Immature natural killer cell (primary cell): ENCODE measurements around the gene DIPK1B. TPM values are rescaled to one million over a fixed set of nuclear protein-coding genes. Genes with fewer than 3 reads are reported as not detected.
A peak's percentile ranks its signal among the peaks of the same experiment; 100 is the strongest.
"Not testable (repeated sequence)": the region's sequence is repeated elsewhere in the genome, so short reads cannot be mapped to it uniquely, and the experiment has no call there.

Experiments used
- DNase-seq, 3 donors: peaks; one replicate each; pipeline ENCODE4 v3.0.0; 2022; ENCODE audit warnings: mixed read lengths in 1 of 3
- H3K27ac Mint-ChIP-seq, 6 donors: one replicate each; pipeline ENCODE4 v1.8.0; 2020; ENCODE audit warnings: mixed read lengths in 6 of 6, mild to moderate bottlenecking in 5 of 6, inconsistent platforms in 4 of 6, moderate library complexity in 3 of 6
- H3K27me3 Mint-ChIP-seq, 3 donors: one replicate each; pipeline ENCODE4 v1.8.0; 2020 to 2021; ENCODE audit warnings: low read depth in 3 of 3, mild to moderate bottlenecking in 3 of 3, mixed read lengths in 3 of 3, moderate library complexity in 3 of 3, inconsistent platforms in 1 of 3
- H3K36me3 Mint-ChIP-seq, 3 donors: one replicate each; pipeline ENCODE4 v1.8.0; 2020; ENCODE audit warnings: mixed read lengths in 3 of 3, inconsistent platforms in 2 of 3, mild to moderate bottlenecking in 2 of 3
- H3K4me1 Mint-ChIP-seq, 2 donors: one replicate each; pipeline ENCODE4 v1.8.0; 2020; ENCODE audit warnings: inconsistent platforms in 2 of 2, mild to moderate bottlenecking in 2 of 2, mixed read lengths in 2 of 2, moderate library complexity in 1 of 2
- H3K4me3 Mint-ChIP-seq, 5 donors: one replicate each; pipeline ENCODE4 v1.8.0; 2020; ENCODE audit warnings: mild to moderate bottlenecking in 5 of 5, mixed read lengths in 5 of 5, inconsistent platforms in 3 of 5, moderate library complexity in 3 of 5
- H3K9me3 Mint-ChIP-seq, 6 donors: one replicate each; pipeline ENCODE4 v1.8.0; 2020; ENCODE audit warnings: mild to moderate bottlenecking in 6 of 6, mixed read lengths in 6 of 6, inconsistent platforms in 4 of 6, moderate library complexity in 3 of 6
- polyA plus RNA-seq, 3 donors: library from polyadenylated mRNA; unstranded; fragments of 300-500 nt; fragmentation: Illumina TruSeq; gene quantifications; one replicate each; pipeline ENCODE4 v1.2.3, GENCODE V29; 2021

DIPK1B gene
- polyA plus RNA-seq, 3 donors from 2014 or later = 0.19 TPM; not detected in 2

- no peak for DNase-seq
- no peaks in the 10 kb centered on the region for H3K36me3 Mint-ChIP-seq
- H3K4me1 Mint-ChIP-seq = peaks cover 5 to 6% of the 10 kb centered on the region in 2 donors
- no peak overlapping the region for H3K4me3 Mint-ChIP-seq
- peaks cover 11 to 14% (median 14%) of the 10 kb centered on the region in 3 donors for H3K27me3 Mint-ChIP-seq
- H3K27ac Mint-ChIP-seq = no peak overlapping the region
- no peaks in the 10 kb centered on the region for H3K9me3 Mint-ChIP-seq
Measured at GRCh38 chr9:136707011-136707410, 5.4 kb upstream of the DIPK1B start.

DNA sequence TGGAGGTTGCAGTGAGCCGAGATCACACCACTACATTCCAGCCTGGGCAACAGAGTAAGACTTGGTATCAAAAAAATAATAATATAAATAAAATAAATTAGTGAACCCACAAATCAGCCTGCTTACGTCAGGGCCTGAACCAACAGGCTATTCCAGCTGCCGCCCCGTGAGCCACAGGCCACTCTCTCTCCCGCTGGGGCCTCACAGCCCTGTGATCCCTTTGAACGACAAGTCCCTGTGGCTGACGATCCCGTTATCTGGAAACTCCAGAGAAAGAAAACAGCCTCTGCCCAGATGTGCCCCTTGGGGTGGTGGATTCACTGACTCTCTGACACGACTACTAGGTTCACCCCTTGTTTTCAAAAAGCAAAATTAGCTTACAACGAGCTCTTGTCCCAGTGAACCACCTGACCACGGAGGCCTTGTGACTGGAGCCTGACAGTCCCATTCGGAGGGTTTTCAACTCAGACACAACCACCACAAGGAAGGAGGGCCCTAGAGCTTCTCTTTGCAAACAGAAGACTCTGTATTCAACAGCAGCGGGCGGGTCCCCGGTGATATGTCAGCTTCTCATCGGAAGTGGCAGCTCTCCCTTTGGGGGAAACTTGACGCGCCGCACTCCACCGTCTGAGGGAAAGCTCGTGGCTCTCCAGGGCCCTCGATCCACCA, 4.4 kb upstream of the DIPK1B start:
- no peak overlapping the region for H3K4me3 Mint-ChIP-seq
- no peak overlapping the region for H3K27ac Mint-ChIP-seq
- peaks cover 8 to 14% (median 10%) of the 10 kb centered on the region in 3 donors for H3K27me3 Mint-ChIP-seq

GRCh38 chr9:136709454-136710109, 2.8 kb upstream of the DIPK1B start:
- no peak for DNase-seq
- no peaks in the 10 kb centered on the region for H3K9me3 Mint-ChIP-seq
- peaks cover 3 to 6% of the 10 kb centered on the region in 2 donors for H3K4me1 Mint-ChIP-seq
- H3K36me3 Mint-ChIP-seq = no peaks in the 10 kb centered on the region
- peaks cover 8 to 12% (median 10%) of the 10 kb centered on the region in 3 donors for H3K27me3 Mint-ChIP-seq
- H3K27ac Mint-ChIP-seq = no peak overlapping the region
- H3K4me3 Mint-ChIP-seq = no peak overlapping the region

More for the DNA sequence above, 4.4 kb upstream of the DIPK1B start:
- no peak for DNase-seq
- H3K4me1 Mint-ChIP-seq = peaks cover 5 to 6% of the 10 kb centered on the region in 2 donors
- H3K9me3 Mint-ChIP-seq = no peaks in the 10 kb centered on the region
- no peaks in the 10 kb centered on the region for H3K36me3 Mint-ChIP-seq

GRCh38 chr9:136710543-136710942, 1.8 kb upstream of the DIPK1B start:
- H3K27me3 Mint-ChIP-seq = peaks cover 8 to 10% (median 10%) of the 10 kb centered on the region in 3 donors
- no peaks in the 10 kb centered on the region for H3K36me3 Mint-ChIP-seq
- no peaks in the 10 kb centered on the region for H3K9me3 Mint-ChIP-seq
- no peak overlapping the region for H3K4me3 Mint-ChIP-seq
- no peak for DNase-seq
- no peak overlapping the region for H3K27ac Mint-ChIP-seq
- H3K4me1 Mint-ChIP-seq = peaks cover 3 to 6% of the 10 kb centered on the region in 2 donors

- not testable (repeated sequence) for H3K36me3 Mint-ChIP-seq, H3K4me1 Mint-ChIP-seq, H3K27ac Mint-ChIP-seq, DNase-seq, H3K9me3 Mint-ChIP-seq
- peaks cover 10 to 12% (median 10%) of the 10 kb centered on the region in 3 donors for H3K27me3 Mint-ChIP-seq
- peak overlapping the region; percentile 56 to 74 (median 66) for H3K4me3 Mint-ChIP-seq
Measured at GRCh38 chr9:136711219-136711648, 1.1 kb upstream of the DIPK1B start.

DNA sequence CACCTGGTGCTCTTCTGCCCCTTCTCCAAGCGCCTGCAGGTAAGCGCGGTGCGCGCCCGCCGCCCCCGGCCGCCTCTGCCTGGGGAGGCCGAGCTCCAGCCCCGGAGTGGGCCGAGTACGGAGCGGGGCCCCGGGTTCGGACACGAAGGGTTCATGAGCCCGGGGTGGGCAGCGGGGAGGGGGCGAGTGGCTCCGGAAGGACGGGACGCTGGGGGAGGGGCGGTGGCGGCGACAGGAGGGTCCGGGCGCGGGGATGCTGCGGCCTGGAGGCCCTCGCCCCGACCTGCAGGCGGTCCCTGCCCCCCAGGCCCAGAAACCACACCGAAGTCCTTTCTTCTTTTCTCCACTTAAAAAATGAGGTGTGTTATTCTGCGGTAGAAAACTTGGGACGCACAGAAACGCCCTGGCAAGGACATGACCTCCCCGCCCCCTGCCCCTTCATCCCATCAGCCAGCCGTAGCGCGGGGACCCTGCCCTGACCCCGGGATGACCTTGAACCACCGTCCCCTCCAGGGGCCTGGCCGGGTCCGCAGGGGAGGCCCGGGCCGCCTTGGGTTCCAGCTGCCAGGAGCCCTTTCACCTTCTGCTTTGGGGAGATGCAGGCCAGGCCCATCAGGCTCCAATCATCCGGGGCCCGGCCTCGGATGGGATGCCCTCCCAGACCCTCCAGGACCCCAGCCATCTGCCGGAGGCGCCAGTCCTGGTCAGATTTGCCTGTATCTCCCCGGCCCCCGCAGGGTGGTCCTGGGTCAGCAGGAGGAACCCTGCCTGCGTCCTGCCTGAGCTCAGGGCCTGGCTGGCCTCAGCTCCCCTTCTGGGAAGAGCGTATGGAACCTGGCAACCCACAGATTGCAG, 545 bp downstream of the DIPK1B start:
- Mint-ChIP-seq H3K27ac (no peak overlapping the region), H3K4me3 (no peak overlapping the region), H3K27me3 (peaks cover 9 to 12% (median 10%) of the 10 kb centered on the region in 3 donors), H3K36me3 (no peaks in the 10 kb centered on the region), H3K9me3 (no peaks in the 10 kb centered on the region), H3K4me1 (peaks cover 3 to 6% of the 10 kb centered on the region in 2 donors)
- no peak for DNase-seq

- Mint-ChIP-seq H3K36me3 (no peaks in the 10 kb centered on the region), H3K4me1 (peaks cover 3 to 6% of the 10 kb centered on the region in 2 donors), H3K27ac (no peak overlapping the region), H3K27me3 (peaks cover 4 to 12% (median 7%) of the 10 kb centered on the region in 3 donors), H3K4me3 (no peak overlapping the region), H3K9me3 (no peaks in the 10 kb centered on the region)
- no peak for DNase-seq
Measured at GRCh38 chr9:136713550-136713949, 1.2 kb downstream of the DIPK1B start.

GRCh38 chr9:136714096-136714892, 1.9 kb downstream of the DIPK1B start:
- DNase-seq = no peak
- Mint-ChIP-seq H3K9me3 (no peaks in the 10 kb centered on the region), H3K4me3 (no peak overlapping the region), H3K36me3 (no peaks in the 10 kb centered on the region), H3K27ac (no peak overlapping the region), H3K27me3 (peaks cover 4 to 12% (median 7%) of the 10 kb centered on the region in 3 donors), H3K4me1 (peaks cover 3 to 6% of the 10 kb centered on the region in 2 donors)

- no peak for DNase-seq
- Mint-ChIP-seq H3K9me3 (no peaks in the 10 kb centered on the region), H3K27me3 (peaks cover 4 to 12% (median 7%) of the 10 kb centered on the region in 3 donors), H3K4me3 (no peak overlapping the region), H3K4me1 (peaks cover 3 to 6% of the 10 kb centered on the region in 2 donors), H3K27ac (no peak overlapping the region), H3K36me3 (no peaks in the 10 kb centered on the region)
Measured at GRCh38 chr9:136714893-136715274, 2.5 kb downstream of the DIPK1B start.

GRCh38 chr9:136717399-136717798, 5.0 kb downstream of the DIPK1B start:
- Mint-ChIP-seq H3K27ac (no peak overlapping the region), H3K36me3 (peaks cover 0 to 3% (median 0%) of the 10 kb centered on the region in 3 donors), H3K9me3 (no peaks in the 10 kb centered on the region), H3K4me3 (no peak overlapping the region), H3K27me3 (peaks cover 0 to 4% (median 4%) of the 10 kb centered on the region in 3 donors), H3K4me1 (peaks cover 0 to 2% of the 10 kb centered on the region in 2 donors)
- DNase-seq = no peak

GRCh38 chr9:136718345-136719194, 6.2 kb downstream of the DIPK1B start:
- peaks cover 0 to 2% of the 10 kb centered on the region in 2 donors for H3K4me1 Mint-ChIP-seq
- no peaks in the 10 kb centered on the region for H3K9me3 Mint-ChIP-seq
- H3K27me3 Mint-ChIP-seq = peaks cover 0 to 4% (median 4%) of the 10 kb centered on the region in 3 donors
- no peak overlapping the region for H3K4me3 Mint-ChIP-seq
- no peak overlapping the region for H3K27ac Mint-ChIP-seq
- no peak for DNase-seq
- peaks cover 0 to 3% (median under 1%) of the 10 kb centered on the region in 3 donors for H3K36me3 Mint-ChIP-seq

DNA sequence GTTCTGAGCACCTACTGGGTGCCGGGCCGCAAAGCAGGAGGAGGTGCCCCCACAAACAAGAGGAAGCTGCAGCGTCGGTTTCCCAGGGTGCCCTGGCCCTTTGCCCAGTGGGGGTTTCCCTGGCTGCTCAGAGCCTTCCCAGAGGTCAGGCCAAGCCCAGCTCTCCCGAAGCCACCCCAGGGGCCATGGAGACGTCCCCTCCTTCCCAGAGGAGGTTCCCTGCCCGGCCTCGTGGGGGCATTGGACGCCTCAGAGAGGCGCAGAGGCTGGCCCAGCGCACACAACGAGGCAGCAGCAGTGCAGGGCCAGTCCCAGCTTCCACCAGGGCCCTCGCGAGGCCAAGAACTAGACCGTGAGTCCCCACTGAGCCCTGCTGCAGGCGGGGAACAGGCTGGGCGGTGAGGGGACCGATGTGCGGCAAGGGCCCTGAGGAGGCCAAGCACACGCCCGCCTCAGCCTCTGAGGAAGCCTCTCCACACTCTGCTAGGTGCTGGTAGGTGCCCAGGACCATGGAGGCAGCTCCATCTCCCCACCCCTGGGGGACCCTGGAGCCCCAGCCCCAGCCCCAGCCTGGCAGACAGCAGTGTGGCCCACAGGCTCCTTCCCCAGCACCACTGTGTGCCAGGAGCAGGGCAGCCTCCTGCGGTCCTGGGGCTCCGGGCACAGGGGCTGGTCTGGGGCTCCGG, 7.0 kb downstream of the DIPK1B start:
- H3K27me3 Mint-ChIP-seq = peaks cover 0 to 7% (median 4%) of the 10 kb centered on the region in 3 donors
- H3K36me3 Mint-ChIP-seq = peaks cover 1 to 8% (median 5%) of the 10 kb centered on the region in 3 donors
- DNase-seq = peak in 1 of 3 donors; percentile 27
- H3K4me3 Mint-ChIP-seq = no peak overlapping the region
- H3K9me3 Mint-ChIP-seq = no peaks in the 10 kb centered on the region
- no peak overlapping the region for H3K27ac Mint-ChIP-seq
- peaks cover under 1 to 6% of the 10 kb centered on the region in 2 donors for H3K4me1 Mint-ChIP-seq
